K562 (cell line): ENCODE results near the gene UBQLN3.

ENCODE experiments used
- CHD2 ChIP-seq: IDR thresholded peaks from 2 replicates; pipeline ENCODE4 v1.6.1; 2011; ENCODE audit warnings: low read depth, low read length
- CTCF ChIP-seq, 3 experiments: IDR thresholded peaks in 2 of 3; conservative IDR thresholded peaks in 1 of 3; 2 replicates each; pipeline ENCODE4 v1.5.1; 2011 to 2012; ENCODE audit warnings: low read length in 3 of 3, mild to moderate bottlenecking in 3 of 3, control low read depth in 2 of 3, improper control_type of control experiment in 1 of 3, inconsistent platforms in 1 of 3, low read depth in 1 of 3, mixed read lengths in 1 of 3, moderate library complexity in 1 of 3; ENCODE audit not compliant: insufficient read depth in 2 of 3
- NCOA1 ChIP-seq: fragments of 450-650 bp; IDR thresholded peaks from 2 replicates; pipeline ENCODE4 v1.6.1; 2016; ENCODE audit warnings: low read depth
- SREBF2 ChIP-seq: sonication (generic); formaldehyde crosslinking; IDR thresholded peaks from 2 replicates; pipeline ENCODE4 v1.4.0; 2020; ENCODE audit warnings: mild to moderate bottlenecking, missing genetic modification reagents
- USF1 ChIP-seq: sonication (generic); formaldehyde crosslinking; IDR thresholded peaks from 2 replicates; pipeline ENCODE4 v1.9.0; 2022; ENCODE audit warnings: mild to moderate bottlenecking, missing genetic modification reagents

- TF ChIP-seq CHD2 (no peak), CTCF (IDR thresholded peaks at IDR 0.05 in 2 of 3, conservative IDR thresholded peaks at IDR 0.05 in 1 of 3; ENCODE audit: insufficient read depth in 2 of 3, low read depth in 1 of 3, low read length in 3 of 3) (no peak), NCOA1 (no peak), SREBF2 (CRISPR knock-in tag) (no peak), USF1 (CRISPR knock-in tag) (no peak)
Measured at GRCh38 chr11:5536482-5536881, 26.7 kb upstream of the UBQLN3 start.
